HG02884 (cell line): ENCODE results near the gene SCG5.

Source experiments
- ATAC-seq: cut with Tn5 transposase; IDR thresholded peaks from one replicate; pipeline ENCODE4 v1.9.1; 2021; ENCODE audit warnings: mild to moderate bottlenecking, moderate library complexity; ENCODE audit not compliant: unreplicated experiment

The SCG5 gene

GRCh38 chr15:32659340-32660155 is 18.0 kb downstream of the SCG5 start:
- ATAC-seq: no peak

- ATAC-seq: no peak
Observed at GRCh38 chr15:32663671-32664070, 22.2 kb downstream of the SCG5 start.

- no peak for ATAC-seq
Observed at GRCh38 chr15:32664796-32665195, 23.3 kb downstream of the SCG5 start.

GRCh38 chr15:32667321-32667720 is 25.8 kb downstream of the SCG5 start:
- no peak for ATAC-seq

GRCh38 chr15:32668942-32669341 is 27.4 kb downstream of the SCG5 start:
- no peak for ATAC-seq

- no peak for ATAC-seq
Observed at GRCh38 chr15:32669896-32670611, 28.5 kb downstream of the SCG5 start.

- no peak for ATAC-seq
Observed at GRCh38 chr15:32670623-32671022, 29.1 kb downstream of the SCG5 start.

- ATAC-seq: no peak
Observed at GRCh38 chr15:32671339-32672325, 30.1 kb downstream of the SCG5 start.

- ATAC-seq: no peak
Observed at GRCh38 chr15:32674681-32675080, 33.2 kb downstream of the SCG5 start.

GRCh38 chr15:32675466-32675865 is 34.0 kb downstream of the SCG5 start:
- no peak for ATAC-seq

- no peak for ATAC-seq
Observed at GRCh38 chr15:32676169-32676568, 34.7 kb downstream of the SCG5 start.

GRCh38 chr15:32677238-32677750 is 35.8 kb downstream of the SCG5 start:
- no peak for ATAC-seq

- ATAC-seq: no peak
Observed at GRCh38 chr15:32679298-32679690, 37.8 kb downstream of the SCG5 start.

- ATAC-seq: no peak
Observed at GRCh38 chr15:32682569-32682968, 41.1 kb downstream of the SCG5 start.

- no peak for ATAC-seq
Observed at GRCh38 chr15:32682977-32683630, 41.6 kb downstream of the SCG5 start.

GRCh38 chr15:32683906-32684584 is 42.5 kb downstream of the SCG5 start:
- no peak for ATAC-seq

- ATAC-seq: no peak
Observed at GRCh38 chr15:32685576-32685975, 44.1 kb downstream of the SCG5 start.

GRCh38 chr15:32687556-32687955 is 46.0 kb downstream of the SCG5 start:
- ATAC-seq: no peak

- ATAC-seq: no peak
Observed at GRCh38 chr15:32688151-32688639, 46.7 kb downstream of the SCG5 start.
